NK-92 treated with Interleukin-12 subunit alpha and Interleukin-12 subunit beta, amount 100 ng/mL, for 24 hours (cell line): Measurements from ENCODE around the gene EBF3.

Experiments used
- DNase-seq: peaks from one replicate; lab custom pipeline; 2025; lab: John Stamatoyannopoulos, UW

Gene EBF3

GRCh38 chr10:129945064-129945463, 19.0 kb downstream of the EBF3 start:
- DNase-seq, result no peak

- no peak for DNase-seq
Observed at GRCh38 chr10:129944456-129944855, 19.6 kb downstream of the EBF3 start.

- no peak for DNase-seq
Observed at GRCh38 chr10:129942936-129943715, 20.9 kb downstream of the EBF3 start.

- no peak for DNase-seq
Observed at GRCh38 chr10:129942391-129942790, 21.7 kb downstream of the EBF3 start.

- no peak for DNase-seq
Observed at GRCh38 chr10:129942019-129942277, 22.1 kb downstream of the EBF3 start.

- DNase-seq, result no peak
Observed at GRCh38 chr10:129941199-129942018, 22.7 kb downstream of the EBF3 start.

- DNase-seq, result no peak
Observed at GRCh38 chr10:129940617-129941198, 23.4 kb downstream of the EBF3 start.

GRCh38 chr10:129939416-129940275, 24.4 kb downstream of the EBF3 start:
- DNase-seq, result no peak

- no peak for DNase-seq
Observed at GRCh38 chr10:129938460-129938859, 25.6 kb downstream of the EBF3 start.

GRCh38 chr10:129937351-129937751, 26.7 kb downstream of the EBF3 start:
- DNase-seq, result no peak

- DNase-seq, result no peak
Observed at GRCh38 chr10:129936923-129937300, 27.2 kb downstream of the EBF3 start.

- no peak for DNase-seq
Observed at GRCh38 chr10:129936266-129936922, 27.7 kb downstream of the EBF3 start.

- DNase-seq, result no peak
Observed at GRCh38 chr10:129935867-129936152, 28.3 kb downstream of the EBF3 start.

GRCh38 chr10:129935102-129935866, 28.8 kb downstream of the EBF3 start:
- no peak for DNase-seq

GRCh38 chr10:129934196-129934925, 29.7 kb downstream of the EBF3 start:
- no peak for DNase-seq

- DNase-seq, result no peak
Observed at GRCh38 chr10:129933456-129934092, 30.5 kb downstream of the EBF3 start.

- no peak for DNase-seq
Observed at GRCh38 chr10:129932751-129933433, 31.2 kb downstream of the EBF3 start.

- no peak for DNase-seq
Observed at GRCh38 chr10:129932182-129932581, 31.9 kb downstream of the EBF3 start.
